OCI-LY7 (cell line): ENCODE measurements around the gene EIF4E3.

Experiments
- EZH2phosphoT487 ChIP-seq: fragments of 200-600 bp; sonication (generic); IDR thresholded peaks from 2 replicates; pipeline ENCODE4 v1.6.1; 2018; ENCODE audit warnings: low read depth, borderline replicate concordance, mild to moderate bottlenecking, mixed run types, antibody characterized with exemption, low read length, moderate library complexity, mixed read lengths
- TF ChIP-seq, protein P1 (sequence below): fragments of 200-600 bp; sonication (generic); conservative IDR thresholded peaks from 2 replicates; pipeline ENCODE4 v1.5.1; 2014; ENCODE audit warnings: mild to moderate bottlenecking, antibody characterized with exemption, low read length, moderate library complexity, mixed read lengths

DNA sequence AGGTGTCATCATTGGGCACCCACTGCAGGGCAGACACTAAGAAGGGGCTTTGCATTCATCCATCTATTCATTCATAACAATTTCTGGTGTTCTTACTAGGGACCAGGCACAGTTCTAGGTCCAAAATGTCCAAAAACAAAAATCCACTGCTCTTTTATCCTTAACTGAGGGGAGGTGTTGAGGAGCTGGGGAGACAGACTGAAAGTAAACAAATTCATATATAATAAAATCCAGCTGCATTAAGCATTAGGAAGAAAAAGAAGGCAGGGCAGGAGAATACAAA, 1.1 kb downstream of the EIF4E3 start:
- TF ChIP-seq, protein P1, sequence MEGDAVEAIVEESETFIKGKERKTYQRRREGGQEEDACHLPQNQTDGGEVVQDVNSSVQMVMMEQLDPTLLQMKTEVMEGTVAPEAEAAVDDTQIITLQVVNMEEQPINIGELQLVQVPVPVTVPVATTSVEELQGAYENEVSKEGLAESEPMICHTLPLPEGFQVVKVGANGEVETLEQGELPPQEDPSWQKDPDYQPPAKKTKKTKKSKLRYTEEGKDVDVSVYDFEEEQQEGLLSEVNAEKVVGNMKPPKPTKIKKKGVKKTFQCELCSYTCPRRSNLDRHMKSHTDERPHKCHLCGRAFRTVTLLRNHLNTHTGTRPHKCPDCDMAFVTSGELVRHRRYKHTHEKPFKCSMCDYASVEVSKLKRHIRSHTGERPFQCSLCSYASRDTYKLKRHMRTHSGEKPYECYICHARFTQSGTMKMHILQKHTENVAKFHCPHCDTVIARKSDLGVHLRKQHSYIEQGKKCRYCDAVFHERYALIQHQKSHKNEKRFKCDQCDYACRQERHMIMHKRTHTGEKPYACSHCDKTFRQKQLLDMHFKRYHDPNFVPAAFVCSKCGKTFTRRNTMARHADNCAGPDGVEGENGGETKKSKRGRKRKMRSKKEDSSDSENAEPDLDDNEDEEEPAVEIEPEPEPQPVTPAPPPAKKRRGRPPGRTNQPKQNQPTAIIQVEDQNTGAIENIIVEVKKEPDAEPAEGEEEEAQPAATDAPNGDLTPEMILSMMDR = no peak
- TF ChIP-seq EZH2phosphoT487 = no peak
